Cerebellar nuclear complex (tissue), 1 donor: ENCODE data around the gene NPIPB8.
"Not testable (repeated sequence)": the region's sequence is repeated elsewhere in the genome, so short reads cannot be mapped to it uniquely, and the experiment has no call there.

ENCODE experiments used
- DNase-seq, 2 experiments: peaks; one replicate each; lab custom pipeline; 2025; lab: John Stamatoyannopoulos, UW

NPIPB8 gene

GRCh38 chr16:28637765-28638164 lies at the start of gene NPIPB8:
Gene NPIPB8 (plus strand): TSS chr16:28638065. CDS start chr16:28638361, 296 bp downstream.
- not testable (repeated sequence) for DNase-seq

- no peak for DNase-seq
Measured at GRCh38 chr16:28589069-28589468, 48.8 kb upstream of the NPIPB8 start.

GRCh38 chr16:28589930-28590329 lies 47.9 kb upstream of the NPIPB8 start:
- DNase-seq: no peak

GRCh38 chr16:28590384-28591340 lies 47.2 kb upstream of the NPIPB8 start:
- no peak for DNase-seq

GRCh38 chr16:28591355-28591754 lies 46.5 kb upstream of the NPIPB8 start:
- DNase-seq: no peak

GRCh38 chr16:28592511-28592910 lies 45.4 kb upstream of the NPIPB8 start:
- DNase-seq: no peak

GRCh38 chr16:28592979-28593553 lies 44.8 kb upstream of the NPIPB8 start:
- no peak for DNase-seq

- not testable (repeated sequence) for DNase-seq
Measured at GRCh38 chr16:28595451-28595850, 42.4 kb upstream of the NPIPB8 start.

GRCh38 chr16:28596115-28596630 lies 41.7 kb upstream of the NPIPB8 start:
- no peak for DNase-seq

GRCh38 chr16:28596840-28597691 lies 40.8 kb upstream of the NPIPB8 start, which contains the start of gene SULT1A2:
Gene SULT1A2 (minus strand): TSS chr16:28597050. CDS start chr16:28595930, 1,120 bp downstream.
- no peak for DNase-seq

GRCh38 chr16:28597692-28598261 lies 40.1 kb upstream of the NPIPB8 start:
- DNase-seq: no peak

- DNase-seq: not testable (repeated sequence)
Measured at GRCh38 chr16:28599377-28600285, 38.2 kb upstream of the NPIPB8 start.

GRCh38 chr16:28600965-28601364 lies 36.9 kb upstream of the NPIPB8 start:
- DNase-seq: not testable (repeated sequence)

- not testable (repeated sequence) for DNase-seq
Measured at GRCh38 chr16:28601589-28601988, 36.3 kb upstream of the NPIPB8 start.

GRCh38 chr16:28602062-28602461 lies 35.8 kb upstream of the NPIPB8 start:
- DNase-seq: not testable (repeated sequence)

GRCh38 chr16:28602529-28602928 lies 35.3 kb upstream of the NPIPB8 start:
- DNase-seq: no peak

GRCh38 chr16:28603381-28604185 lies 34.3 kb upstream of the NPIPB8 start:
- no peak for DNase-seq

GRCh38 chr16:28604186-28604565 lies 33.7 kb upstream of the NPIPB8 start:
- no peak for DNase-seq

GRCh38 chr16:28606291-28607115 lies 31.4 kb upstream of the NPIPB8 start:
- DNase-seq: no peak
